NCI-H2107 treated with DMSO at 0.1 percent for 48 hours (cell line): ENCODE results near the gene PPM1G.

ENCODE experiments used
- DNase-seq: peaks from one replicate; lab custom pipeline; 2025; ENCODE audit not compliant: unreplicated experiment; lab: John Stamatoyannopoulos, UW

PPM1G gene

GRCh38 chr2:27336173-27336572 lies 73.2 kb downstream of the PPM1G start:
- DNase-seq, result no peak

- DNase-seq, result no peak
Measured at GRCh38 chr2:27335311-27335710, 74.1 kb downstream of the PPM1G start.
